Measurements from ENCODE around the gene JMJD4. TPM values are rescaled to one million over a fixed set of nuclear protein-coding genes. Genes with fewer than 3 reads are reported as not detected.
A peak's percentile ranks its signal among the peaks of the same experiment; 100 is the strongest.

JMJD4 gene
- polyA plus RNA-seq (ENCODE audit: insufficient read length in 10 of 10): 10 to 100 TPM; 11.8 to 19.9 (median 16.4) TPM
- long read RNA-seq, donor 1, transcript JMJD4-201 (6 exons, 2,595 nt): major isoform, 6 of 6 reads
- long read RNA-seq, donor 1, partial matches to known transcripts: 0 of 6 reads
- long read RNA-seq, donor 1, other reads (novel, unspliced or antisense): 0 of 6 reads
- long read RNA-seq, donor 2, partial matches to known transcripts: 0 of 5 reads
- long read RNA-seq, donor 2, other reads (novel, unspliced or antisense): 0 of 5 reads
- long read RNA-seq, donor 3: 0 reads
- long read RNA-seq, donor 4, partial matches to known transcripts: 0 of 3 reads
- long read RNA-seq, donor 4, other reads (novel, unspliced or antisense): 0 of 3 reads
- long read RNA-seq, donor 5, partial matches to known transcripts: 0 of 3 reads
- long read RNA-seq, donor 5, other reads (novel, unspliced or antisense): 0 of 3 reads
- long read RNA-seq, donor 6, partial matches to known transcripts: 0 of 6 reads
- long read RNA-seq, donor 6, other reads (novel, unspliced or antisense): 0 of 6 reads
- long read RNA-seq, donor 7, partial matches to known transcripts: 0 of 2 reads
- long read RNA-seq, donor 7, other reads (novel, unspliced or antisense): 0 of 2 reads
- long read RNA-seq, donor 8, partial matches to known transcripts: 0 of 1 reads
- long read RNA-seq, donor 8, other reads (novel, unspliced or antisense): 0 of 1 reads
- long read RNA-seq, donor 9: 0 reads

GRCh38 chr1:227734856-227735538 is at the start of gene JMJD4, which contains the start of gene SNAP47:
JMJD4 (minus strand) TSS chr1:227735302; CDS start chr1:227735273, 29 bp downstream.
SNAP47 (plus strand) TSS chr1:227735435; CDS start chr1:227747737, 12,302 bp downstream.
- DNase-seq: peak; percentile 92 to 97 (median 94)

GRCh38 chr1:227782226-227782625 is 47.1 kb upstream of the JMJD4 start:
- DNase-seq: no peak

- peak in 1 of 3 donors; percentile 0 for DNase-seq
Observed at GRCh38 chr1:227781314-227781930, 46.3 kb upstream of the JMJD4 start.

- DNase-seq: no peak
Observed at GRCh38 chr1:227780101-227781044, 45.3 kb upstream of the JMJD4 start.

GRCh38 chr1:227779685-227780084 is 44.6 kb upstream of the JMJD4 start:
- no peak for DNase-seq

- no peak for DNase-seq
Observed at GRCh38 chr1:227779021-227779441, 43.9 kb upstream of the JMJD4 start.

- no peak for DNase-seq
Observed at GRCh38 chr1:227778401-227778947, 43.4 kb upstream of the JMJD4 start.

GRCh38 chr1:227777646-227778045 is 42.5 kb upstream of the JMJD4 start:
- no peak for DNase-seq

- DNase-seq: no peak
Observed at GRCh38 chr1:227777156-227777555, 42.1 kb upstream of the JMJD4 start.

- peak; percentile 25 to 84 (median 31) for DNase-seq
Observed at GRCh38 chr1:227776331-227776771, 41.2 kb upstream of the JMJD4 start.

GRCh38 chr1:227775841-227776240 is 40.7 kb upstream of the JMJD4 start:
- DNase-seq: no peak

- DNase-seq: peak; percentile 61 to 90 (median 84)
Observed at GRCh38 chr1:227774821-227775661, 39.9 kb upstream of the JMJD4 start.

- no peak for DNase-seq
Observed at GRCh38 chr1:227774051-227774731, 39.1 kb upstream of the JMJD4 start.

- DNase-seq: no peak
Observed at GRCh38 chr1:227773558-227773957, 38.5 kb upstream of the JMJD4 start.

GRCh38 chr1:227771771-227772170 is 36.7 kb upstream of the JMJD4 start:
- no peak for DNase-seq

- no peak for DNase-seq
Observed at GRCh38 chr1:227771326-227771725, 36.2 kb upstream of the JMJD4 start.

- DNase-seq: no peak
Observed at GRCh38 chr1:227770812-227771211, 35.7 kb upstream of the JMJD4 start.

GRCh38 chr1:227769936-227770494 is 34.9 kb upstream of the JMJD4 start:
- no peak for DNase-seq

Measured in muscle of back (tissue), 13 donors.